GM23338 (cell line): Measurements from ENCODE around the gene MARCHF3. TPM values are rescaled to one million over a fixed set of nuclear protein-coding genes. Genes with fewer than 3 reads are reported as not detected.
A peak's percentile ranks its signal among the peaks of the same experiment; 100 is the strongest.

Experiments
- ATAC-seq: fragments of 200-7000 bp; cut with Tn5 transposase; 3 replicates; pipeline ENCODE4 v1.9.1; 2020
- DNase-seq: peaks from one replicate; pipeline ENCODE4 v3.0.0-alpha.2; 2015; ENCODE audit warnings: low spot score
- H2AFZ ChIP-seq: fragments of 200-600 bp; sonication (generic); 2 replicates; pipeline ENCODE4 v1.8.0; 2016; ENCODE audit warnings: antibody characterized with exemption, mild to moderate bottlenecking, moderate library complexity
- H3F3A ChIP-seq: fragments of 200-600 bp; sonication (generic); replicated peaks from 2 replicates; pipeline ENCODE4 v1.8.0; 2017; ENCODE audit warnings: antibody characterized with exemption, mixed run types, low read depth
- H3K27ac ChIP-seq: fragments of 200-600 bp; sonication (generic); 2 replicates; pipeline ENCODE4 v1.6.1; 2016; ENCODE audit warnings: low read depth
- H3K27me3 ChIP-seq: fragments of 200-600 bp; sonication (generic); 2 replicates; pipeline ENCODE4 v1.8.0; 2016; ENCODE audit warnings: mild to moderate bottlenecking, mixed run types, moderate library complexity; ENCODE audit not compliant: insufficient read depth
- H3K36me3 ChIP-seq: fragments of 200-600 bp; sonication (generic); 2 replicates; pipeline ENCODE4 v1.8.0; 2016; ENCODE audit warnings: mild to moderate bottlenecking; ENCODE audit not compliant: insufficient read depth
- H3K4me1 ChIP-seq: fragments of 200-600 bp; sonication (generic); 2 replicates; pipeline ENCODE4 v1.8.0; 2016; ENCODE audit warnings: mild to moderate bottlenecking, moderate library complexity; ENCODE audit not compliant: insufficient read depth
- H3K4me2 ChIP-seq: fragments of 200-600 bp; sonication (generic); 2 replicates; pipeline ENCODE4 v1.7.1; 2017; ENCODE audit warnings: mixed run types
- H3K4me3 ChIP-seq: fragments of 200-600 bp; sonication (generic); 2 replicates; pipeline ENCODE4 v1.6.1; 2016; ENCODE audit warnings: mixed run types
- H3K79me2 ChIP-seq: fragments of 200-600 bp; sonication (generic); replicated peaks from 2 replicates; pipeline ENCODE4 v1.8.0; 2017; ENCODE audit warnings: mild to moderate bottlenecking; ENCODE audit not compliant: insufficient read depth
- H3K9me2 ChIP-seq: fragments of 200-600 bp; sonication (generic); 2 replicates; pipeline ENCODE4 v1.8.0; 2017; ENCODE audit not compliant: insufficient read depth
- H4K20me1 ChIP-seq: fragments of 200-600 bp; sonication (generic); replicated peaks from 2 replicates; pipeline ENCODE4 v1.8.0; 2017; ENCODE audit warnings: mild to moderate bottlenecking; ENCODE audit not compliant: insufficient read depth
- H3K27ac Mint-ChIP-seq: 2 replicates; pipeline ENCODE4 v1.8.0; 2020; ENCODE audit warnings: inconsistent platforms, mild to moderate bottlenecking, moderate library complexity, mixed read lengths
- H3K27me3 Mint-ChIP-seq: 3 replicates; pipeline ENCODE4 v1.8.0; 2022; ENCODE audit warnings: low read depth, mild to moderate bottlenecking, moderate library complexity, mixed read lengths, inconsistent platforms; ENCODE audit not compliant: insufficient read depth, poor library complexity
- H3K36me3 Mint-ChIP-seq: 3 replicates; pipeline ENCODE4 v1.8.0; 2021; ENCODE audit warnings: low read depth, mild to moderate bottlenecking, inconsistent platforms, moderate library complexity, mixed read lengths
- H3K4me1 Mint-ChIP-seq: 3 replicates; pipeline ENCODE4 v1.8.0; 2020; ENCODE audit warnings: mild to moderate bottlenecking, inconsistent platforms, mixed read lengths
- H3K4me3 Mint-ChIP-seq: 3 replicates; pipeline ENCODE4 v1.8.0; 2021; ENCODE audit warnings: moderate library complexity, mild to moderate bottlenecking, inconsistent platforms, mixed read lengths
- H3K9me3 Mint-ChIP-seq: 3 replicates; pipeline ENCODE4 v1.8.0; 2020; ENCODE audit warnings: moderate library complexity, mild to moderate bottlenecking, inconsistent platforms, mixed read lengths
- CREB1 ChIP-seq: fragments of 250-450 bp; sonication (Bioruptor Pico); IDR thresholded peaks from 2 replicates; pipeline ENCODE4 v1.5.0; 2020; ENCODE audit warnings: low read depth, mild to moderate bottlenecking, moderate library complexity
- NANOG ChIP-seq: IDR thresholded peaks from 2 replicates; pipeline ENCODE4 v1.6.1; 2016; ENCODE audit warnings: antibody characterized with exemption, borderline replicate concordance
- POLR2AphosphoS5 ChIP-seq: IDR thresholded peaks from 2 replicates; pipeline ENCODE4 v1.6.1; 2016; ENCODE audit warnings: antibody characterized with exemption, low read depth
- REST ChIP-seq: IDR thresholded peaks from one replicate; pipeline ENCODE4 v1.6.1; 2018; ENCODE audit warnings: antibody characterized with exemption; ENCODE audit not compliant: unreplicated experiment
- STAT1 ChIP-seq: IDR thresholded peaks from one replicate; pipeline ENCODE4 v1.6.1; 2016; ENCODE audit warnings: antibody characterized with exemption; ENCODE audit not compliant: unreplicated experiment
- ZNF114 ChIP-seq: fragments of 250-450 bp; sonication (Bioruptor Pico); IDR thresholded peaks from 2 replicates; pipeline ENCODE4 v1.5.0; 2020; ENCODE audit warnings: mild to moderate bottlenecking, moderate library complexity
- ZNF462 ChIP-seq: fragments of 250-450 bp; sonication (Bioruptor Pico); IDR thresholded peaks from 2 replicates; pipeline ENCODE4 v1.5.0; 2020; ENCODE audit warnings: mild to moderate bottlenecking, moderate library complexity
- polyA plus RNA-seq: library from polyadenylated mRNA; unstranded; fragments of >200 nt; fragmentation: Nextera tagmentation; extraction: Ambion mirVana; gene quantifications from 2 replicates; pipeline ENCODE4 v1.2.1, GENCODE V29; 2016
- total RNA-seq: library from RNA; depleted of rRNA; stranded (reverse); fragments of >200 nt; shearing (Covaris generic); gene quantifications from 2 replicates; pipeline ENCODE4 v1.2.3, GENCODE V29; 2014

The MARCHF3 gene
- total and polyA plus RNA-seq, 2 experiments from 2014 or later, result 7.0 to 12.7 TPM

- TF ChIP-seq NANOG, result no peak
- no peak for TF ChIP-seq ZNF462 (CRISPR knock-in tag)
- TF ChIP-seq STAT1, result no peak
- no peak for TF ChIP-seq ZNF114 (CRISPR knock-in tag)
- no peak for TF ChIP-seq POLR2AphosphoS5
- TF ChIP-seq REST, result no peak
- TF ChIP-seq CREB1, result no peak
- peaks cover 3% of the 10 kb centered on the region; the same call in 2 of the 3 replicates for H3K4me1 Mint-ChIP-seq
- no peak overlapping the region for H3K27ac Mint-ChIP-seq
- Histone ChIP-seq H3K4me3 (no peak overlapping the region), H4K20me1 (peaks cover 8% of the 10 kb centered on the region), H3K27me3 (no peaks in the 10 kb centered on the region), H3K4me1 (no peaks in the 10 kb centered on the region), H3K79me2 (peaks cover 71% of the 10 kb centered on the region), H3F3A (no peaks in the 10 kb centered on the region), H3K4me2 (no peak overlapping the region), H3K36me3 (peaks cover 51% of the 10 kb centered on the region), H3K9me2 (no peaks in the 10 kb centered on the region), H2AFZ (no peak overlapping the region), H3K27ac (0 out of 2 replicates have a peak overlapping the region, but pooled peaks have one; percentile 34)
- no peaks in the 10 kb centered on the region for H3K9me3 Mint-ChIP-seq
- H3K27me3 Mint-ChIP-seq, result no peaks in the 10 kb centered on the region
- H3K36me3 Mint-ChIP-seq, result peaks cover 77% of the 10 kb centered on the region
- ATAC-seq (no peak), DNase-seq (no peak)
- no peak overlapping the region for H3K4me3 Mint-ChIP-seq
These were observed 211.1 kb downstream of the MARCHF3 start for GRCh38 chr5:126819253-126819652.
